Measurements from ENCODE around the gene TSPAN4.
A peak's percentile ranks its signal among the peaks of the same experiment; 100 is the strongest.

The TSPAN4 gene

DNA sequence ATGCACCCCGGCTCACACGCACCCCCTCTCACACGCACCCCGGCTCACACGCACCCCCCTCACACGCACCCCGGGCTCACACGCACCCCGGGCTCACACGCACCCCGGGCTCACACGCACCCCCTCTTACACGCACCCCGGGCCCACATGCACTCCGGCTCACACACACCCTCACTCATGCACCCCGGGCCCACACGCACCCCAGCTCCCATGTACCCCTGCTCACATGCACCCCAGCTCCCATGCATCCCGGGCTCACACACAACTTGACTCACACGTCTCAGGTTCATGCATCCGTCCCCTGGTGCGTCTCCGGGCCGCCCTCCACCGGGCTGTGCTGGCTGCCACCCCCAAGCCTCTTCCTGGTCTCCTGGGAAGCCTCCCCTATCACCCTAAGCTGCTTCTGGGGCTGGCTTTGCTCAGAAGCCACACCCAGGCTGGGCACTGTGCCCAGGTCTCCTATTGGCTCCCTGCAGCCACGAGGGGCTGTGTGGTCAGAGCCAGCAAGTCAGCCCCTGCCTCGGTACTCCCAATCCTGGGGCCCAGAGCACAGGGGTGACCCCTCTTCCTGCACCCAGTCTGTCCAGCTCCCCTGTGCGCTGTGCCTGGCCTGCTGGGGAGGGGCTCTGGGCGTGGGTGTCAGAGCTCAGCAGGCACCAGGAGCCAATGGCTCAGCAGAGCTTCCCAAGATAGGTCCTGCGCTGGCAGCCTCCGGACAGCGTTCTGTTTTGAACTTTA, 16.9 kb downstream of the TSPAN4 start:
- ATAC-seq (ENCODE audit: insufficient read depth, low read depth) (peak; percentile 30), DNase-seq (peak; percentile 50)
- Histone ChIP-seq H2AFZ (ENCODE audit: low read depth, low read length) (no peak overlapping the region), H4K20me1 (ENCODE audit: insufficient read depth, low read length) (peaks cover 16% of the 10 kb centered on the region), H3K36me3 (ENCODE audit: insufficient read depth, low read length) (no peaks in the 10 kb centered on the region), H3K4me3 (ENCODE audit: low read depth in 1 of 2, low read length in 2 of 2) (no peak overlapping the region), H3K79me2 (ENCODE audit: insufficient read depth, low read length) (no peaks in the 10 kb centered on the region), H3K27me3 (ENCODE audit: insufficient read depth, low read length, poor library complexity) (no peaks in the 10 kb centered on the region), H3K4me2 (ENCODE audit: insufficient read depth, low read length) (no peak overlapping the region), H3K9me3 (ENCODE audit: insufficient read depth, low read length, severe bottlenecking) (no peaks in the 10 kb centered on the region), H3K4me1 (ENCODE audit: insufficient read depth, low read length) (no peaks in the 10 kb centered on the region), H3K27ac (ENCODE audit: low read length) (no peak overlapping the region), H3K9ac (ENCODE audit: low read depth, low read length) (no peak overlapping the region)
- TF ChIP-seq, protein P1, sequence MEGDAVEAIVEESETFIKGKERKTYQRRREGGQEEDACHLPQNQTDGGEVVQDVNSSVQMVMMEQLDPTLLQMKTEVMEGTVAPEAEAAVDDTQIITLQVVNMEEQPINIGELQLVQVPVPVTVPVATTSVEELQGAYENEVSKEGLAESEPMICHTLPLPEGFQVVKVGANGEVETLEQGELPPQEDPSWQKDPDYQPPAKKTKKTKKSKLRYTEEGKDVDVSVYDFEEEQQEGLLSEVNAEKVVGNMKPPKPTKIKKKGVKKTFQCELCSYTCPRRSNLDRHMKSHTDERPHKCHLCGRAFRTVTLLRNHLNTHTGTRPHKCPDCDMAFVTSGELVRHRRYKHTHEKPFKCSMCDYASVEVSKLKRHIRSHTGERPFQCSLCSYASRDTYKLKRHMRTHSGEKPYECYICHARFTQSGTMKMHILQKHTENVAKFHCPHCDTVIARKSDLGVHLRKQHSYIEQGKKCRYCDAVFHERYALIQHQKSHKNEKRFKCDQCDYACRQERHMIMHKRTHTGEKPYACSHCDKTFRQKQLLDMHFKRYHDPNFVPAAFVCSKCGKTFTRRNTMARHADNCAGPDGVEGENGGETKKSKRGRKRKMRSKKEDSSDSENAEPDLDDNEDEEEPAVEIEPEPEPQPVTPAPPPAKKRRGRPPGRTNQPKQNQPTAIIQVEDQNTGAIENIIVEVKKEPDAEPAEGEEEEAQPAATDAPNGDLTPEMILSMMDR (IDR thresholded peaks at IDR 0.05; ENCODE audit: borderline replicate concordance, extremely low read depth, low read length, poor library complexity, severe bottlenecking), result no peak
- no peak for TF ChIP-seq EZH2 (IDR thresholded peaks at IDR 0.05; ENCODE audit: borderline replicate concordance, low read depth, low read length, severe bottlenecking)

DNA sequence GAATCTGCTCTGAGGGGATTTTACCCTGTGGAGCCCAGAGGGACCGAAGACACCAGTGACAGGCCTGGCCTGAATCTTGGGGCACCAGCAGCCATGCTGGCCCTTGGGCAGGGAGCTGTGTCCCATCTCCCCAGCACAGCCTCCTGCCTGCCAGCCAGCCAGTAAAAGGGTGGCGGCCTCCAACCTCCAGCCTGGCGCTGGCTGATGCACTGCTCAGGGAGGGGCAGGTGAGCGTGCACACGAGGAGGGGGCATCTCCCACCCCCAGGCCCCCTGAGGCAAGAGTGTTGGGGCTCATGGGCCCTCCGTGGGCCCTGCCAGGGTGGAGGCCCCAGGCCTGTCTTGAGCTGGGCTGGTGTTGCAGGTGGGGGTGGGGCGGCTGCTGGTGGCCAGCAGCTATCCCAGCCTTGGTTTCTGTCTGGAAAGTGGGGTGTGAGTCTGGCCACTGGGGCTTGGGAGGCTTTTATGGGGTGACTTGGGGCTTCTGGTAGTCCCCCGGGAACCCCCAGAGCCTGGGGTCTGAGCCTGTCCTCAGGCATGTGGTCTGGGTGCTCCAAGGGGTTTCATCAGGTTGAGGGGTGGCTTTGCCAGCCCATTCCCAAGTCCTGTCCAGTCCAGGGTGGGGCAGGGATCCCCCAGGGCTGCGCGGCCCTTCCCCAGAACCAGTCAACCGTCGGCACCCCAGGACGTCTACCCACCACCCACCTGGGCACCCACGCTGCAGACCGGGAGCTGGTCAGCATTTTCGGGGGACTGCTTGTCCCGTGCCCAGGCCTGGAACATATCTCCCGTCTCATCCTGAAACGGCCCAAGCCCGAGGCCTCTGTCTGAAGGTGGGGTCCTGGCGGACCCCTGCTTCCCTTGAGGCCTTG, 17.8 kb downstream of the TSPAN4 start:
- ATAC-seq (ENCODE audit: insufficient read depth, low read depth) (no peak), DNase-seq (no peak)
- H3K27me3 ChIP-seq (ENCODE audit: insufficient read depth, low read length, poor library complexity), result no peaks in the 10 kb centered on the region
- no peak for TF ChIP-seq EZH2 (IDR thresholded peaks at IDR 0.05; ENCODE audit: borderline replicate concordance, low read depth, low read length, severe bottlenecking)
- TF ChIP-seq, protein P1 (IDR thresholded peaks at IDR 0.05; ENCODE audit: borderline replicate concordance, extremely low read depth, low read length, poor library complexity, severe bottlenecking), result no peak
- no peak overlapping the region for H3K4me2 ChIP-seq (ENCODE audit: insufficient read depth, low read length)
- H3K79me2 ChIP-seq (ENCODE audit: insufficient read depth, low read length), result no peaks in the 10 kb centered on the region
- H3K9ac ChIP-seq (ENCODE audit: low read depth, low read length), result no peak overlapping the region
- H3K9me3 ChIP-seq (ENCODE audit: insufficient read depth, low read length, severe bottlenecking), result no peaks in the 10 kb centered on the region
- no peak overlapping the region for H2AFZ ChIP-seq (ENCODE audit: low read depth, low read length)
- peaks cover 16% of the 10 kb centered on the region for H4K20me1 ChIP-seq (ENCODE audit: insufficient read depth, low read length)
- no peak overlapping the region for H3K27ac ChIP-seq (ENCODE audit: low read length)
- no peak overlapping the region for H3K4me3 ChIP-seq (ENCODE audit: low read depth in 1 of 2, low read length in 2 of 2)
- no peaks in the 10 kb centered on the region for H3K4me1 ChIP-seq (ENCODE audit: insufficient read depth, low read length)
- H3K36me3 ChIP-seq (ENCODE audit: insufficient read depth, low read length), result no peaks in the 10 kb centered on the region

DNA sequence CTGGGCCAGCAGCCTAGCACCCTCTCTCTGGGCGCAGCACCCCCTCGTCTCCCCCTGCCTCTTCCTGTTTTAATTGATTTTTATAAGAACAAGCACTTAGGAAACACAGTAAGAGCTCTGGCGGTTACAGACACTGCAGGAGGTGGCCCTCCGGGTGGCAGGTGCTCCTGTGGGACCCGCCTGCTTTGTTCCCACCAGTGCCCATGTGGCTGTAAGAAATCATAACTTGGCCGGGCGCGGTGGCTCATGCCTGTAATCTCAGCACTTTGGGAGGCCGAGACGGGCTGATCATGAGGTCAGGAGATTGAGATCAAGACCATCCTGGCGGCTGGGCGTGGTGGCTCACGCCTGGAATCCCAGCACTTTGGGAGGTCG, 18.4 kb downstream of the TSPAN4 start:
- H3K36me3 ChIP-seq (ENCODE audit: insufficient read depth, low read length), result no peaks in the 10 kb centered on the region
- H3K9ac ChIP-seq (ENCODE audit: low read depth, low read length), result no peak overlapping the region
- H4K20me1 ChIP-seq (ENCODE audit: insufficient read depth, low read length), result peaks cover 16% of the 10 kb centered on the region
- H3K79me2 ChIP-seq (ENCODE audit: insufficient read depth, low read length), result no peaks in the 10 kb centered on the region
- ATAC-seq (ENCODE audit: insufficient read depth, low read depth) (peak; percentile 6; the same call in 2 of the 3 replicates), DNase-seq (no peak)
- no peaks in the 10 kb centered on the region for H3K9me3 ChIP-seq (ENCODE audit: insufficient read depth, low read length, severe bottlenecking)
- no peak overlapping the region for H2AFZ ChIP-seq (ENCODE audit: low read depth, low read length)
- no peak overlapping the region for H3K4me2 ChIP-seq (ENCODE audit: insufficient read depth, low read length)
- H3K4me3 ChIP-seq (ENCODE audit: low read depth in 1 of 2, low read length in 2 of 2), result no peak overlapping the region
- TF ChIP-seq EZH2 (IDR thresholded peaks at IDR 0.05; ENCODE audit: borderline replicate concordance, low read depth, low read length, severe bottlenecking), result no peak
- TF ChIP-seq, protein P1 (IDR thresholded peaks at IDR 0.05; ENCODE audit: borderline replicate concordance, extremely low read depth, low read length, poor library complexity, severe bottlenecking), result no peak
- no peaks in the 10 kb centered on the region for H3K4me1 ChIP-seq (ENCODE audit: insufficient read depth, low read length)
- H3K27me3 ChIP-seq (ENCODE audit: insufficient read depth, low read length, poor library complexity), result no peaks in the 10 kb centered on the region
- H3K27ac ChIP-seq (ENCODE audit: low read length), result no peak overlapping the region

Data from DND-41 (cell line).